Activated T-cell treated with anti-CD3 and anti-CD28 coated beads, Interleukin-2, amount 50 U/mL, for 4 hours (primary cell): ENCODE data around the gene NOD1. TPM values are rescaled to one million over a fixed set of nuclear protein-coding genes. Genes with fewer than 3 reads are reported as not detected.
"Not testable (repeated sequence)": the region's sequence is repeated elsewhere in the genome, so short reads cannot be mapped to it uniquely, and the experiment has no call there.

Experiments used
- ATAC-seq, 2 donors: fragments of 200-7000 bp; cut with Tn5 transposase; one replicate each; pipeline ENCODE4 v1.10.0; 2021
- DNase-seq: peaks from one replicate; pipeline ENCODE4 v3.0.0-alpha.2; 2020
- H3K27me3 Mint-ChIP-seq: one replicate; pipeline ENCODE4 v1.8.0; 2021; ENCODE audit warnings: low read depth, mixed read lengths
- H3K36me3 Mint-ChIP-seq: one replicate; pipeline ENCODE4 v1.8.0; 2022; ENCODE audit warnings: mixed read lengths; ENCODE audit not compliant: insufficient read depth
- H3K4me1 Mint-ChIP-seq: one replicate; pipeline ENCODE4 v1.8.0; 2021; ENCODE audit warnings: low read depth, mixed read lengths
- H3K4me3 Mint-ChIP-seq: one replicate; pipeline ENCODE4 v1.8.0; 2021; ENCODE audit warnings: mild to moderate bottlenecking, moderate library complexity, mixed read lengths
- H3K9me3 Mint-ChIP-seq: one replicate; pipeline ENCODE4 v1.8.0; 2021; ENCODE audit warnings: mixed read lengths
- total RNA-seq, 3 donors: library from RNA; stranded (reverse); gene quantifications; one replicate each; pipeline ENCODE4 v1.2.1, GENCODE V29; 2021

Gene NOD1
- total RNA-seq, 3 donors from 2014 or later: 4.1 to 5.4 (median 4.6) TPM

DNA sequence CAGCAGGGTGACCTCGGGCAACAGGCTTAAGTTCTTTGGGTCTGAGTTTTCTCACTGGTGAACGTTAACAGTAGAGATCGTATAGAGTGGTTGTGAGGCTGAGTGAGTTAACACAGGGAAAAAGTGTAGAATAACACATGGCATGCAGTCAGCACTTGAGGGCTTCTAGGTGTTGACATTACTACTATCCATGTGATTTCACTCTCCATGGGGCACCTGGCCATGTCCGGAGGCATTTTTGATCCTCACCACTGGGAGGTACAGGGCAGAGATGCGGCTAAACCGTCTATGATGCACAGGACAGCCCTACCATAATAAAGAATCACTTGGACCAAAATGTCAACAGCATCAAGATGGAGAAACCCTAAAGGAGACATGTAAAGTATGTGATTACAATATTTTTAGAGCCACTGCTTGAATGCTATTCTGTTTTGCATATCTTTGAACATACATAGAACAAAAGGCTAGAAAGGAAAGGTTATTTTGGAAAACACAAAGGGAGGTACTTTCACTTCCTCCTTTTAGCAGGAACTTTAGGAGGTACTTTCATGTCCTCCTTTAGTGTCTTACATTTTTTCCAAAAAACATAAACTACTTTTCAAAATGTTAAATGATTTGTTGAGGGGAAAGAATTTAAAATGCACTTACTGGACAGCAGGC is 44.3 kb downstream of the NOD1 start:
- DNase-seq (no peak), ATAC-seq (no peak)
- peaks cover 41% of the 10 kb centered on the region for H3K36me3 Mint-ChIP-seq
- H3K9me3 Mint-ChIP-seq: no peaks in the 10 kb centered on the region
- H3K27me3 Mint-ChIP-seq: no peaks in the 10 kb centered on the region
- peaks cover 10% of the 10 kb centered on the region for H3K4me1 Mint-ChIP-seq
- no peak overlapping the region for H3K4me3 Mint-ChIP-seq

DNA sequence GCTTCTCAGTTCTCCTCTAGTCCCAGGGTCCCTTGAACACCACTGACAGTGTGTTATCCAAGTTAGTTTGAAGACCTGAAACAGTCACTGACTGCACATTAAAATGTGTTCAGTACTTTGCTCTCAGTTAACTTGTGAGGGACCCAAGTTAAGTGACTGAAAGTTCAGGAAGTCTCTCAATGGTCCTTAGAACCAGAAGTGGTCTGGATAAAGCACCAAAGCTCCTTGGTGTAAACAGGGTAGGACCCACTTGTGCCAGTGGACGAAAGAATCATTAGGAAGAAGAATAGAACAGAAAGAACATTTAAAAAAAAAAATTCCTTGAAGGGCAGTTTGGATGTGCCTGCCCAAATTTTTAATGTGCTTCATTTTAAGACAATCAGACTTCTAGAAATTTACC is 45.1 kb downstream of the NOD1 start:
- no peak for ATAC-seq
- peaks cover 40% of the 10 kb centered on the region for H3K36me3 Mint-ChIP-seq
- peaks cover 10% of the 10 kb centered on the region for H3K4me1 Mint-ChIP-seq
- DNase-seq: no peak
- H3K27me3 Mint-ChIP-seq: no peaks in the 10 kb centered on the region
- H3K9me3 Mint-ChIP-seq: no peaks in the 10 kb centered on the region
- no peak overlapping the region for H3K4me3 Mint-ChIP-seq

DNA sequence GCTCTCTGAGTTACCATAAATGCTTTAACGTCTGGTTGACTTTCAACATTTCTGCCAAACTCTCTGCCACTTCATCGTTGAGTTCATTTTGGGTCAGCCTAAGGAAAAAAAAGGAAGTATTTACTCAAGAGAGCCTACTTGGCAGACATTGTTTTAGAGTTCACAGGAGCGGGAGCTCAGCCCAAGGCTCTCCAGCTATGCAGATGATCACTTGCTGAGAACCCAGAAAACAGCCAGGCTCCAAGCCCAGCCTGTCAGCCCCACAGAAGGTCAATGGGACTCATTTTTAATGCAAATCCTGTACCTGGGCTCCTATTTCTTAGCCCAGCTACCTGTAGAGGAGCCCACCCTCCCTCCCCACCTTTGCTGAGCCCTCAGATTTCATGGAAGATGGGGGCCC is 45.5 kb downstream of the NOD1 start:
- peaks cover 10% of the 10 kb centered on the region for H3K4me1 Mint-ChIP-seq
- no peaks in the 10 kb centered on the region for H3K9me3 Mint-ChIP-seq
- no peaks in the 10 kb centered on the region for H3K27me3 Mint-ChIP-seq
- DNase-seq: no peak
- no peak for ATAC-seq
- H3K36me3 Mint-ChIP-seq: peaks cover 37% of the 10 kb centered on the region
- H3K4me3 Mint-ChIP-seq: no peak overlapping the region

DNA sequence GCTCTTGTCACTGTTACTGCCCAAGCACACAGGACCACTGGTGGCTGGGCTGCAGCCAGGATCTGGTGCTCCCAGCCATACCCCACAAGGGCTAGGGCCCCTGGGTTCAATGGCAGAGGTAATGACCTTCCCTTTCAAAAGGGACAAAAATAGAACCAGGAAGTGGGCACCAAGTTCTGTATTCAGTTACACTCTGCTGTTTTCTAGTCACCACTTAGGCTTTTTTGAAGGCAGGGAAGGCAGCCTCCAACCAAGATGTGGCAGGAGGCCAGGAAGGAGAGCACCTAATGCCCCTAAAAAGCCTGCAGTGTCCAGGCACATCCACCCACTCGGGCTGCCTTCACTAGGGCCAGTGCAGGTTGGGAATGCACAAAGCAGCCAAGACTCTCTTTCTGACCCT is 47.8 kb downstream of the NOD1 start:
- Mint-ChIP-seq H3K4me3 (no peak overlapping the region), H3K27me3 (no peaks in the 10 kb centered on the region), H3K36me3 (peaks cover 32% of the 10 kb centered on the region), H3K4me1 (peaks cover 10% of the 10 kb centered on the region), H3K9me3 (no peaks in the 10 kb centered on the region)
- ATAC-seq (no peak), DNase-seq (no peak)

DNA sequence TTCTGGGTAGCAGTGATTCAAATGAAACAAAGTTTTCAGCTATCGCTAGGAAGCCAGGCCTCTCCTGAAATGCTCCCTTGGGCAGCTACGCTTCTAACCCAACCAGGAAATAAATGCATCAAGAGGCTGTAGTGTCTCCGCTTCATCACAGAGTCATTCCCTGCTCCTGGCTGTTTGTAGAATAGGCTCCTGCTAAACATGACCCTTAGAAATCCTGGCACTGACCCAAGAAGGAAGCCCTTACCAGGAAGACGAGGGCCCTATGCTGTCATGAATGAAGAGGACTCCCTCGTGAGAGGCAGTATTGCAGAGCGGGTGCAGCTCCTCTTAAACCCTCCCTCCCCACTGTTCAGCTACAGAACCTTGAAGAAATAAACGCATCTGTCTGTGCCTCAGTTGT is 48.3 kb downstream of the NOD1 start:
- Mint-ChIP-seq H3K27me3 (no peaks in the 10 kb centered on the region), H3K36me3 (peaks cover 32% of the 10 kb centered on the region), H3K4me3 (no peak overlapping the region), H3K9me3 (no peaks in the 10 kb centered on the region), H3K4me1 (peaks cover 10% of the 10 kb centered on the region)
- ATAC-seq (no peak), DNase-seq (no peak)

DNA sequence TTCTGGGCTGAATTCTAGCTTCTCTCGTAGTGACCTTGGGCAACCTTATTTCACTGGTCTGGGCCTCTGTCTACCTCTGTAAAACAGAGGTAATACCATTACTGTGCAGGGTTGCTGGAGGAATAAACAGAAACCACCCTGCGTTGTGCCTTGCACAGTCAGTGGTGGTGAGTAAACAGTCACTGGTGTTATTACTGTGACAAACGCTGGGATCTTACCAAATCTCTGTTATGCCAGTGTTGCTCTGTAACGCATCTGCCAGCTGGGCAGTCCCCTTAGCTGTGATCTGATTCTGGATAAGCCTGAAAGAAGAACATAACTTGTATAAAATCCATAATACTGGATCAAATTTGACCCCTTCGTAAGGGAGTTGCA is 49.4 kb downstream of the NOD1 start:
- no peak for ATAC-seq
- Mint-ChIP-seq H3K4me1 (peaks cover 5% of the 10 kb centered on the region), H3K36me3 (peaks cover 26% of the 10 kb centered on the region), H3K9me3 (no peaks in the 10 kb centered on the region), H3K4me3 (no peak overlapping the region), H3K27me3 (no peaks in the 10 kb centered on the region)
- no peak for DNase-seq

DNA sequence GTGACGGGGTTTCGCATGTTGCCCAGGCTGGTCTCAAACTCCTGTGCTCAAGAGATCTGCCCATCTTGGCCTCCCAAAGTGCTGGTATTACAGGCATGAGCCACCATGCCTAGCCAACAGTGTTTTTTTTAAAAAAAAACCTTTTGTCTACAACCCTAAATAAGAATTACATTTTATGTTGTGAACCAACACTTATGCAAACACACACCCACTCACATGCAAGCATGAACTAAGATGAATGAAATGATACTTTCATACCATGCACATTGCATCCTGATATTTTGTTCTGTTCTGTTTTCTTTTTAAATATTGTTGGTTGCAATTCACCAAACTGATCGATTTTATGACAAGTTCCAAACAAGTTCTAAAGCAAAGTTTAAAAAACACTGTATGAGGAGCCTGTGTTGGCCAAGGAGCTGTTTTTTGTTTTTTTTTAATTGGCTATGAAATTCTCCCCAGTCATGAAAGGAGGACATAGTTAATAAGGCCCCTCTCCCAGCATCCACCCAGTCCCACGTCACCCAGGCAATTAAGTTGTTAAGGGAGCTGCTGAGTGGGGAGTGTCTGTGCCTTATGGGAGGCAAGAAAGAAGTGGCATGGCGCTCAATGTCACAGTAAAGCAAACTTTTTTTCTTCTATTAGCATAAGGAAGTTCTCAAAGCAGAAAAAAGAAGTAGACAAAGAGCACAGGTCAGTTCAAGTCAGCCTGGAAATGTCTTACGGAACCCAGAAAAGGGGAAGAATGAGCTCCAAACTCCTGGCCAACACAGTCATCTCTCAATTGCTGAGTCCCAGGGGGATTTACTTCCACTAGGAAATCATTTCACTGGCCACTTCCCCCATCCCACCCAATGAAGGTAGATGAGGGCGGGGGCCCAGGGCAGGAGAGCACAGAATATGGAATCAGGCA is 50.1 kb downstream of the NOD1 start:
- H3K27me3 Mint-ChIP-seq: no peaks in the 10 kb centered on the region
- peaks cover 23% of the 10 kb centered on the region for H3K36me3 Mint-ChIP-seq
- peaks cover 2% of the 10 kb centered on the region for H3K4me1 Mint-ChIP-seq
- DNase-seq: no peak
- no peak for ATAC-seq
- H3K9me3 Mint-ChIP-seq: no peaks in the 10 kb centered on the region
- H3K4me3 Mint-ChIP-seq: no peak overlapping the region

DNA sequence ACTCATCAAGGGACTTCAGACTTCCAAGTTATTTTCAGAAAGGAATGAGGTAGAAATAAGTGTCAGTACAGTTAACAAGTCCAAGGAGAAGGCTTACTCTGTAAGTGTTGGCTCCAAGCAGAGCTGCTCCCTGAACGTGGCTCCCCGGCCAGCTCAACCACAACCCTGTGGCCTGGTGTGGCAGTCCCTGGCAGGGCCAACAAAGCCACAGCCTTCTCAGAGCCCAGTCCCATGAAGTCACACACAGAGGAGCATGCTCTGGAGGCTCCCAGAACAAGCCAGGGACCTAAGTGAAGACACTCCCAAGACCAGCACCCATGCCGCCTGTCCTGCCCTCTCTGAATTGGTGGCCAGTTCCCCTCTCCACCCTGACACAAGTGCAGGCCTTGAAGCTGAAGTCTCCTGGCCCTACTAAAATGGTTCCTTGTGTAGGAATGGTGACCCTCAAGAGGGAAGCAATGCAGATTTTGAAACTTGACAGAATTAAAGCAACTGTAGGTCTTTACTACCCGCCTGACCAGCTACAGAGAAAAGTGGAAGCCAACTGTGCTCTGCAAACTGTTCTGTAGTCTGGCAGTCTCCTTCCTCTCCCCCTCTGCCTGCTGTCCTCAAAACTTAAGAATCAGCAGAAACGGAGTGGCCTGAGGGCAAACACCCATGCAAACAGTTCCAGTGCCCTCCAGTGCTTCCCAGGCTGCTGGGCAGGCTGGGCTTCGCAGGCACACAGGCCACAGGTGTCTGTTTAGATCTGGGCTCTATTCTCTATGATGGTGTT is 51.1 kb downstream of the NOD1 start:
- Mint-ChIP-seq H3K4me1 (no peaks in the 10 kb centered on the region), H3K27me3 (no peaks in the 10 kb centered on the region), H3K9me3 (no peaks in the 10 kb centered on the region), H3K4me3 (no peak overlapping the region), H3K36me3 (peaks cover 23% of the 10 kb centered on the region)
- no peak for DNase-seq
- ATAC-seq: no peak

DNA sequence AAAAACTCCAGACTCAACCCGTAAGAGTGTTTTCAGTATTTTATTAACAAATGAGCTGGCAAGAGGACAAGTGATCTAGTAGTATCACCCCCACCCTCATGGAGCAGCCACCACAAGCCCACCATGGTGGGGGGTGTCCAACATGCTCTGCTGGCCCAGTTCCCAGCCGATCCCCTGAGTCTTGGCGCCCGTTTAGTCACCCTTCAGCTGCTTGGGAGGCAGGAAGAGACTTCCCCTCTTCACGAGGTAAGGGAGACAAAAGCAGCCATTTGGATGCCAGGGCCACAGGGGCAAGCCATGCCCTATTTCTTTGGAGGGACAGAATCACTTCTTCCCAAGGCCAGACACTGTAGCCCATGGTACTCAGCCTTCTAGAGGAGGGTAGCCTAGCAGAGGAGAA is 54.1 kb downstream of the NOD1 start:
- peaks cover 5% of the 10 kb centered on the region for H3K9me3 Mint-ChIP-seq
- ATAC-seq: no peak

DNA sequence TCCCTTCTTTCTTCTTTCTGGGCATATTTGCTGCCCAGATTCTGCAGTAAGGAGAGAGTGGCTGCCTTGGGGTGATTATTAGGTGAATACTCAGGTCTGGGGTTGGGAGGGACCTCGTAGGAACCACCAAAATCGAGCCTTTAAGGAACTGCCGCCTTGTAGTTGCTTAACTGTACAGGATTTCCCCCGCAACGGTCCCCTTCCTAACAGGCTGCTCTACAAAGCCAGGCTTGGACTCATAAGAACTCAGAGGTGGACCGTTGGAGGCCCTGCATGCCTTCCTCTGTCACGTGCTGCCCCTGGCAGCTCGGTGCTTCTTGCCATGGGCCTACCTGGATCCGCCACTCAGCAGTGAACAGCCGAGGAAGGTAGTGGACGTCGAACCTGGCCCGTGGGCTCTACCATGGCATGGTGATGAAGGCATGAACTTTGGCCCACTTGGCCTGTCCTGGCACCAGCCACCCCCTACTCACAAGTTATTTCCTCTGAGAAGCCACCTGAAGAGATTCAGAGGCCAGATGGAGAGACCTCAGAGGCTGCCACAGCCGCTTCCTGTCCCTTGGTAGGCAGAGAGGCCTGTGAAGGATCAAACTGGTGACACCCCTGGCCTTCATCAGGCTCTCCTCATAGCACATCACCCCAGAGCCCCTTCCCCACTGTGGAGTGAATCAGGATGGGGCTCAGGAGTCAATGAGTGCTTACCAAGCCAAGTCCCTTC is 54.6 kb downstream of the NOD1 start:
- ATAC-seq (no peak), DNase-seq (no peak)
- Mint-ChIP-seq H3K4me1 (no peaks in the 10 kb centered on the region), H3K27me3 (no peaks in the 10 kb centered on the region), H3K36me3 (peaks cover 14% of the 10 kb centered on the region), H3K9me3 (peaks cover 5% of the 10 kb centered on the region), H3K4me3 (no peak overlapping the region)

More for the DNA sequence above, 54.1 kb downstream of the NOD1 start:
- H3K4me1 Mint-ChIP-seq: no peaks in the 10 kb centered on the region
- no peaks in the 10 kb centered on the region for H3K27me3 Mint-ChIP-seq
- peaks cover 19% of the 10 kb centered on the region for H3K36me3 Mint-ChIP-seq
- no peak overlapping the region for H3K4me3 Mint-ChIP-seq
- DNase-seq: no peak

DNA sequence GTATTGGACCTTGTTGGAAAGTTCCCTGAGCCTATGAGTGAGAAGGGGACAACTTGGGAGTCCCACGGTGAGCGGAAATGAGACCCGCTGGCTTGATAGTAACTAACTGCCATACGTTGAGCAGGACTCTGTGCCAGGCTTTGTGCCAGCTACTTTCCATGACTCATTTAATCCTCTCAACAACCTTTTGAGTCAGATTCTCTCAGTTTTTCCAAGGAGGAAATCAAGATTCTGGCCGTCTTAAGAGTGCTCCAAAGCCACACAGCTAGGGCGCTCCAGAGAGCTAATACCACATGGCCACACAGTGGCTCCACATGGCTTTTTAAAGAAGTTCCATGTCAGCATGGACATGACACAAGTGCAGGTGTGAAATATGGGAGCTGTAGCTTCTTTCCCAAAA is 55.7 kb downstream of the NOD1 start:
- ATAC-seq: no peak

DNA sequence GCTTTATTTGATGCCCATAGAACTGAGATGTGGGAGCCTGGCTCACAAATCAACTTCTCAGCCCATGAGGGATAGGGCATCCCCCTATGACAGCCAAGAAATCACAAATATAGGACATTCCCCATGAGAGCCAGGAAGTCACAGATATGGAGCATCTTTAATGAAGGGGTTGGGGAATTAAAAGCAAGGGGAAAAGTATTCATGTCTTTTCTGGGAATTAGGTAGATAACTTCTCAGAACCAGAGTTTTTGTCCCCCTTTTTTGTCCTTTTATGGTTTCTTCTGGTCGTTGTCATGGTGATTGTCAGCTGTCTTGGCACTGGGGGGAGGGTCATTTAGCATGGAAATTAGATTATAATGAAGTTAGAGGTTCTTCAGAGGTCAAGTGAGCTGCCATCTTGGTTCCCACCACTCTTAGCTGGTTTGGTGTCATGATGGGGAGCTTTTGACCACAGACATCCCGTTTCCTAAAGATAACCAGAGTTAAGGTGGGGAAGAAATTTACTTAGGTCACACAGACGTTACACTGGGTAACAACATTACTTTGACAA is 56.9 kb downstream of the NOD1 start:
- ATAC-seq (no peak), DNase-seq (no peak)
- no peak overlapping the region for H3K4me3 Mint-ChIP-seq

More for the DNA sequence above, 55.7 kb downstream of the NOD1 start:
- no peaks in the 10 kb centered on the region for H3K27me3 Mint-ChIP-seq
- no peak for DNase-seq
- H3K4me1 Mint-ChIP-seq: no peaks in the 10 kb centered on the region
- peaks cover 14% of the 10 kb centered on the region for H3K36me3 Mint-ChIP-seq
- H3K9me3 Mint-ChIP-seq: peaks cover 5% of the 10 kb centered on the region
- no peak overlapping the region for H3K4me3 Mint-ChIP-seq

DNA sequence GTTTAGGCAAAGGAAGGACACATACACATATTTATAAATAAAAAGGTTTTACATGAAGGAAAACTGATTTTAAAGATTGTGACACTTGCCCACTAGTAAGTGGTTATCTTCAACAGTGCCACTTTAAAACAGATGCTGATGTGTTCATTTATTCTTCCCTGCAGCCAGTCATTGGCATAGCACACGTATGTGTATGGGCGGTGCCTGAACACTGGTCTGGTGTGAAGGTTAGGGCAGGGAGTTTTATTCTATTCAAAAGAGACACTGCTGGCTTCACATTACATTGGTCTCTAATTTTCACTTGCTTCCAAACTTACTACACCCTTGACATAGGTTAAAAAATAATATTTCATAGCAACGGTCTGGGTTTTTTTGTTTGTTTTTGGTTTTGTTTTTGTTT is 57.9 kb downstream of the NOD1 start:
- Mint-ChIP-seq H3K4me1 (no peaks in the 10 kb centered on the region), H3K36me3 (peaks cover 7% of the 10 kb centered on the region), H3K27me3 (no peaks in the 10 kb centered on the region), H3K4me3 (no peak overlapping the region), H3K9me3 (peaks cover 5% of the 10 kb centered on the region)
- DNase-seq (no peak), ATAC-seq (no peak)

More for the DNA sequence above, 56.9 kb downstream of the NOD1 start:
- peaks cover 5% of the 10 kb centered on the region for H3K9me3 Mint-ChIP-seq
- H3K4me1 Mint-ChIP-seq: no peaks in the 10 kb centered on the region
- no peaks in the 10 kb centered on the region for H3K27me3 Mint-ChIP-seq
- H3K36me3 Mint-ChIP-seq: peaks cover 12% of the 10 kb centered on the region

DNA sequence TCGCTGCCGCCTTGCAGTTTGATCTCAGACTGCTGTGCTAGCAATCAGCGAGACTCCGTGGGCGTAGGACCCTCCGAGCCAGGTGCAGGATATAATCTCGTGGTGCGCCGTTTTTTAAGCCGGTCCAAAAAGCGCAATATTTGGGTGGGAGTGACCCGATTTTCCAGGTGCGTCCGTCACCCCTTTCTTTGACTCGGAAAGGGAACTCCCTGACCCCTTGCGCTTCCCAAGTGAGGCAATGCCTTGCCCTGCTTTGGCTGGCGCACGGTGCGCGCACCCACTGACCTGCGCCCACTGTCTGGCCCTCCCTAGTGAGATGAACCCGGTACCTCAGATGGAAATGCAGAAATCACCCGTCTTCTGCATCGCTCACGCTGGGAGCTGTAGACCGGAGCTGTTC is 58.5 kb downstream of the NOD1 start:
- not testable (repeated sequence) for ATAC-seq, DNase-seq, H3K27me3 Mint-ChIP-seq, H3K4me1 Mint-ChIP-seq, H3K4me3 Mint-ChIP-seq, H3K36me3 Mint-ChIP-seq, H3K9me3 Mint-ChIP-seq
